ENCODE measurements around the gene PRKCI. TPM values are rescaled to one million over a fixed set of nuclear protein-coding genes. Genes with fewer than 3 reads are reported as not detected.

The PRKCI gene
- total RNA-seq, 3 donors from 2014 or later (not counting 1 experiment from before 2014, with no cell fraction given): 8.4 to 14.4 (median 11.1) TPM

DNA sequence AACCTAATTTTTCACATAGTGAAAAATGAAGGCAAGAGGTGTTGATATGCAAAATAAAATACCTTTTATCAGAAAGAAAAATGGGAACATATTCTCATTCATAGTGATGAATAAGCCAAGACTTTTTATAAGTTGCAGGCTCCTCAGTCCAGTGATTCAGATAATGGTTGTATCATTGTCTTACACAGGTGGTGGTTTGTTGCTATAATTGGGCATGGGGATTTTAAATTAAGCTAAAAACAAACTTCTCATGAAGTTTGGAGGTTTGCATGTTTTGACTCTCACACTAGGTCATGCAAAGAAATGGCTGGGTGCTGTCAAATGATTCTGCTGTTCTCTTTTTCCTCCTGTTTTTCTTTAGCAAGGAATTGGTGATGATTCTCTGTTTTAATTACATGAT is 74.5 kb downstream of the PRKCI start:
- ATAC-seq: no peak
- no peak overlapping the region for H3K4me3 Mint-ChIP-seq
- H3K4me3 ChIP-seq (ENCODE audit: low read length): no peak overlapping the region
- no peaks in the 10 kb centered on the region for H3K27me3 ChIP-seq (ENCODE audit: control insufficient read depth, insufficient read depth, low read length)
- no peaks in the 10 kb centered on the region for H3K9me3 Mint-ChIP-seq
- H3K36me3 Mint-ChIP-seq: no peaks in the 10 kb centered on the region
- H3K27ac Mint-ChIP-seq: no peak overlapping the region
- intact Hi-C loops (cut with micrococcal nuclease): no loop called here
- no peaks in the 10 kb centered on the region for H3K9me3 ChIP-seq (ENCODE audit: control insufficient read depth, insufficient read depth, low read length)
- H3K27ac ChIP-seq (ENCODE audit: low read length): no peak overlapping the region
- peaks cover 6% of the 10 kb centered on the region for H3K36me3 ChIP-seq (ENCODE audit: control insufficient read depth, insufficient read depth, low read length)
- H3K4me1 ChIP-seq (ENCODE audit: control insufficient read depth, insufficient read depth, low read length): no peaks in the 10 kb centered on the region
- H3K27me3 Mint-ChIP-seq (ENCODE audit: low read depth in 2 of 2): no peaks in the 10 kb centered on the region
- H3K4me1 Mint-ChIP-seq: no peaks in the 10 kb centered on the region
- TF ChIP-seq, protein P1, sequence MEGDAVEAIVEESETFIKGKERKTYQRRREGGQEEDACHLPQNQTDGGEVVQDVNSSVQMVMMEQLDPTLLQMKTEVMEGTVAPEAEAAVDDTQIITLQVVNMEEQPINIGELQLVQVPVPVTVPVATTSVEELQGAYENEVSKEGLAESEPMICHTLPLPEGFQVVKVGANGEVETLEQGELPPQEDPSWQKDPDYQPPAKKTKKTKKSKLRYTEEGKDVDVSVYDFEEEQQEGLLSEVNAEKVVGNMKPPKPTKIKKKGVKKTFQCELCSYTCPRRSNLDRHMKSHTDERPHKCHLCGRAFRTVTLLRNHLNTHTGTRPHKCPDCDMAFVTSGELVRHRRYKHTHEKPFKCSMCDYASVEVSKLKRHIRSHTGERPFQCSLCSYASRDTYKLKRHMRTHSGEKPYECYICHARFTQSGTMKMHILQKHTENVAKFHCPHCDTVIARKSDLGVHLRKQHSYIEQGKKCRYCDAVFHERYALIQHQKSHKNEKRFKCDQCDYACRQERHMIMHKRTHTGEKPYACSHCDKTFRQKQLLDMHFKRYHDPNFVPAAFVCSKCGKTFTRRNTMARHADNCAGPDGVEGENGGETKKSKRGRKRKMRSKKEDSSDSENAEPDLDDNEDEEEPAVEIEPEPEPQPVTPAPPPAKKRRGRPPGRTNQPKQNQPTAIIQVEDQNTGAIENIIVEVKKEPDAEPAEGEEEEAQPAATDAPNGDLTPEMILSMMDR (IDR thresholded peaks at IDR 0.05): no peak
- DNase-seq: no peak

DNA sequence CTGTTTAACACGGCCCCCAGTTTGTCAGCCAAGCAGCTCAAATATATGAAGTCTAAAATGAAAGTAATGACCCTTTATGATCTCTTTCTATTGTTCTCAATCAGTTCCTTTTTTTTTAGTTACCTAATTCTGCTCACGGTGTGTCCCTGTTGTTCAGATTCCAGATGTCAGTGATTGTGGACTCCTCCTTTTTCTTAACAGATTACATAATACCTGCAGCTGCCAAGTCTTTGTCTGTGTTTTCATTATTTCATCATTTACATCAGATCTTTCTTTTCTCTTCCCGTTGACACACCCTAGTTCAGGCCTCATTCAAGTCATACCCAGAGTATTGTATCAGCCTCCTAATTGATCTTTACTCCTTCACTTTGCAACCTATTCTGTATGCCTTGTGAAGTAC is 79.2 kb downstream of the PRKCI start:
- ATAC-seq: no peak

DNA sequence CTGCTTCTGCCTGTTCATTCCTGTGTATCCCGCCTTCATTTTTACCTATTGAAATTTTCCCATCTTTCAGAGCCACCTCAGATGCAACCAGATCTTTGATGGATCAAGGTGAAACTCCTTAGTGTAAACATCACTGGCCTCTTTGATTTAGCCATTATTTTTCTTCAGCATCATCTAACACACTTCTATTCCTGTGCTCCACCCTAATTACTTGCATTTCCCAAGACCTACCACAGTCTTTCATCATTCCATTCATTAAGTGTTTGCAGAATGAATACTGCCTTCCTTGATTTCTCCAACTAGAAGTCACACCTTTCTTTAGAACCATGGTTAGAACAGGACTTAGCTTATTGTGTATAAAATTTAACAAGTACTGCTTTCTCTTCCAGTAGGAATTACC is 79.8 kb downstream of the PRKCI start:
- Histone ChIP-seq H3K27ac (ENCODE audit: low read length) (no peak overlapping the region), H3K4me1 (ENCODE audit: control insufficient read depth, insufficient read depth, low read length) (no peaks in the 10 kb centered on the region), H3K9me3 (ENCODE audit: control insufficient read depth, insufficient read depth, low read length) (no peaks in the 10 kb centered on the region), H3K27me3 (ENCODE audit: control insufficient read depth, insufficient read depth, low read length) (no peaks in the 10 kb centered on the region), H3K36me3 (ENCODE audit: control insufficient read depth, insufficient read depth, low read length) (peaks cover 3% of the 10 kb centered on the region), H3K4me3 (ENCODE audit: low read length) (no peak overlapping the region)
- Mint-ChIP-seq H3K27me3 (ENCODE audit: low read depth in 2 of 2) (no peaks in the 10 kb centered on the region), H3K4me1 (no peaks in the 10 kb centered on the region), H3K36me3 (no peaks in the 10 kb centered on the region), H3K27ac (no peak overlapping the region), H3K9me3 (no peaks in the 10 kb centered on the region), H3K4me3 (no peak overlapping the region)
- TF ChIP-seq, protein P1 (IDR thresholded peaks at IDR 0.05): no peak
- DNase-seq: no peak
- intact Hi-C loops (cut with micrococcal nuclease): no loop called here
- 90% methylated on average over 1 of the region's 1 CpG for WGBS (ENCODE audit: insufficient coverage)
- ATAC-seq: no peak

More for the DNA sequence above, 79.2 kb downstream of the PRKCI start:
- Mint-ChIP-seq H3K4me1 (no peaks in the 10 kb centered on the region), H3K4me3 (no peak overlapping the region), H3K27me3 (ENCODE audit: low read depth in 2 of 2) (no peaks in the 10 kb centered on the region), H3K27ac (no peak overlapping the region), H3K9me3 (no peaks in the 10 kb centered on the region), H3K36me3 (no peaks in the 10 kb centered on the region)
- no peaks in the 10 kb centered on the region for H3K27me3 ChIP-seq (ENCODE audit: control insufficient read depth, insufficient read depth, low read length)
- WGBS (ENCODE audit: insufficient coverage): 76% methylated on average over 3 of the region's 3 CpGs
- TF ChIP-seq, protein P1 (IDR thresholded peaks at IDR 0.05): no peak
- DNase-seq: no peak
- peaks cover 3% of the 10 kb centered on the region for H3K36me3 ChIP-seq (ENCODE audit: control insufficient read depth, insufficient read depth, low read length)
- H3K4me1 ChIP-seq (ENCODE audit: control insufficient read depth, insufficient read depth, low read length): no peaks in the 10 kb centered on the region
- H3K9me3 ChIP-seq (ENCODE audit: control insufficient read depth, insufficient read depth, low read length): no peaks in the 10 kb centered on the region
- H3K27ac ChIP-seq (ENCODE audit: low read length): no peak overlapping the region
- intact Hi-C loops (cut with micrococcal nuclease): no loop called here
- H3K4me3 ChIP-seq (ENCODE audit: low read length): no peak overlapping the region

DNA sequence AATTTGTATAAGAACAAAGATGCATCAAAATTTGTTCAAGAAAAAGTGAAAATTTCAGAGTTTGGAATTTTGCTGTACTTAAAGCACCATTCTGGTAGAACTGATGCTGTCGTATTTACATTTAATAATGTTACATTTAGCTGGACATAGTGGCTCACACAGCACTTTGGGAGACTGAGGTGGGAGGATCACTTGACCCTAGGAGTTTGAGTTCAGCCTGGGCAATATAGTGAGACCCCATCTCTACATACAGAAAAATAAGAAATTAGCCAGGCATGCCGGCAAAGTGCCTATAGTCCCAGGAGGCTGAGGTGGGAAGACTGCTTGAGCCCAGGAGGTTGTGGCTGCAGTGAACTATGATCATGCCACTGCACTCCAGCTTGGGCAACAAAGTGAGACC is 83.8 kb downstream of the PRKCI start:
- no peaks in the 10 kb centered on the region for H3K9me3 ChIP-seq (ENCODE audit: control insufficient read depth, insufficient read depth, low read length)
- TF ChIP-seq, protein P1 (IDR thresholded peaks at IDR 0.05): no peak
- no peaks in the 10 kb centered on the region for H3K9me3 Mint-ChIP-seq
- H3K36me3 Mint-ChIP-seq: no peaks in the 10 kb centered on the region
- no peak overlapping the region for H3K4me3 Mint-ChIP-seq
- WGBS (ENCODE audit: insufficient coverage): 100% methylated on average over 1 of the region's 2 CpGs
- H3K27ac ChIP-seq (ENCODE audit: low read length): no peak overlapping the region
- no peaks in the 10 kb centered on the region for H3K4me1 Mint-ChIP-seq
- intact Hi-C loops (cut with micrococcal nuclease): no loop called here
- no peaks in the 10 kb centered on the region for H3K27me3 Mint-ChIP-seq (ENCODE audit: low read depth in 2 of 2)
- DNase-seq (no peak), ATAC-seq (no peak)
- no peaks in the 10 kb centered on the region for H3K27me3 ChIP-seq (ENCODE audit: control insufficient read depth, insufficient read depth, low read length)
- no peak overlapping the region for H3K4me3 ChIP-seq (ENCODE audit: low read length)
- no peak overlapping the region for H3K27ac Mint-ChIP-seq
- no peaks in the 10 kb centered on the region for H3K36me3 ChIP-seq (ENCODE audit: control insufficient read depth, insufficient read depth, low read length)
- H3K4me1 ChIP-seq (ENCODE audit: control insufficient read depth, insufficient read depth, low read length): peaks cover 3% of the 10 kb centered on the region
